Ishikawa (cell line): Measurements from ENCODE around the gene RCAN2.

Source experiments
- CEBPB ChIP-seq: IDR thresholded peaks from 2 replicates; pipeline ENCODE4 v1.6.1; 2012
- CREB1 ChIP-seq: IDR thresholded peaks from 2 replicates; pipeline ENCODE4 v1.6.1; 2012; ENCODE audit warnings: low read depth
- EGR1 ChIP-seq: IDR thresholded peaks from 2 replicates; pipeline ENCODE4 v1.6.1; 2012
- EP300 ChIP-seq: IDR thresholded peaks from 2 replicates; pipeline ENCODE4 v1.6.1; 2012; ENCODE audit warnings: borderline replicate concordance
- FOXM1 ChIP-seq: IDR thresholded peaks from 2 replicates; pipeline ENCODE4 v1.6.1; 2012; ENCODE audit warnings: low read depth, borderline replicate concordance
- NFIC ChIP-seq: IDR thresholded peaks from 2 replicates; pipeline ENCODE4 v1.6.1; 2012
- RAD21 ChIP-seq: IDR thresholded peaks from 2 replicates; pipeline ENCODE4 v1.6.1; 2012; ENCODE audit warnings: low read depth
- TAF1 ChIP-seq: IDR thresholded peaks from 2 replicates; pipeline ENCODE4 v1.6.1; 2012; ENCODE audit warnings: low read depth, mild to moderate bottlenecking
- TCF12 ChIP-seq: IDR thresholded peaks from 2 replicates; pipeline ENCODE4 v1.6.1; 2012; ENCODE audit warnings: low read depth
- TEAD4 ChIP-seq: IDR thresholded peaks from 2 replicates; pipeline ENCODE4 v1.6.1; 2012
- YY1 ChIP-seq: IDR thresholded peaks from 2 replicates; pipeline ENCODE4 v1.6.1; 2012; ENCODE audit warnings: low read depth
- ZBTB7A ChIP-seq: IDR thresholded peaks from 2 replicates; pipeline ENCODE4 v1.6.1; 2012; ENCODE audit warnings: low read depth
- TF ChIP-seq, protein P1 (sequence below): IDR thresholded peaks from 2 replicates; pipeline ENCODE4 v1.6.1; 2012; ENCODE audit warnings: low read depth, mild to moderate bottlenecking
- TF ChIP-seq, protein P2 (sequence below): IDR thresholded peaks from 2 replicates; pipeline ENCODE4 v1.6.1; 2012
- TF ChIP-seq, protein P3 (sequence below): IDR thresholded peaks from 2 replicates; pipeline ENCODE4 v1.6.1; 2012

RCAN2 gene

DNA sequence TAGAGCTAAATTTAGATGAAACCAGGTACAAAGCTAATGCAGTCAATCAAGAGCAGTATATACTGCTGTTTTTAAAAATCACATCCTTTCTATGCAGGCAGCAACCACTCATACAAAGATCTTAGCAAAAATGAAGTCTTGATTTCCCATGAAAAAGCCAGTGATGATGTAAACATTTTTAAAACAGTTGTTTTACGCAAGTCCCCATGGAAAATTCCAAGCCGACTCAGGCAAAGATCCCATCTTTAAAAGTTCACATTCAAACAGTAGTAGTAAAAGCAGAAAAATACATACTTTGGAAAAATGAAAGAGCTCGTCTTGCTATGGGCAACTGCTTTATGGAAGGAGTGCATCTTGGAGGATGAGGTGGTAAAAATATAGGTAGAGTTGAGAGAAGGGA, 84.0 kb downstream of the RCAN2 start:
- TF ChIP-seq EGR1 (no peak), RAD21 (no peak), CREB1 (no peak), TCF12 (no peak), EP300 (no peak), CEBPB (no peak), YY1 (no peak), TAF1 (no peak), NFIC (no peak), FOXM1 (no peak), ZBTB7A (no peak), TEAD4 (no peak)
- TF ChIP-seq, protein P1, sequence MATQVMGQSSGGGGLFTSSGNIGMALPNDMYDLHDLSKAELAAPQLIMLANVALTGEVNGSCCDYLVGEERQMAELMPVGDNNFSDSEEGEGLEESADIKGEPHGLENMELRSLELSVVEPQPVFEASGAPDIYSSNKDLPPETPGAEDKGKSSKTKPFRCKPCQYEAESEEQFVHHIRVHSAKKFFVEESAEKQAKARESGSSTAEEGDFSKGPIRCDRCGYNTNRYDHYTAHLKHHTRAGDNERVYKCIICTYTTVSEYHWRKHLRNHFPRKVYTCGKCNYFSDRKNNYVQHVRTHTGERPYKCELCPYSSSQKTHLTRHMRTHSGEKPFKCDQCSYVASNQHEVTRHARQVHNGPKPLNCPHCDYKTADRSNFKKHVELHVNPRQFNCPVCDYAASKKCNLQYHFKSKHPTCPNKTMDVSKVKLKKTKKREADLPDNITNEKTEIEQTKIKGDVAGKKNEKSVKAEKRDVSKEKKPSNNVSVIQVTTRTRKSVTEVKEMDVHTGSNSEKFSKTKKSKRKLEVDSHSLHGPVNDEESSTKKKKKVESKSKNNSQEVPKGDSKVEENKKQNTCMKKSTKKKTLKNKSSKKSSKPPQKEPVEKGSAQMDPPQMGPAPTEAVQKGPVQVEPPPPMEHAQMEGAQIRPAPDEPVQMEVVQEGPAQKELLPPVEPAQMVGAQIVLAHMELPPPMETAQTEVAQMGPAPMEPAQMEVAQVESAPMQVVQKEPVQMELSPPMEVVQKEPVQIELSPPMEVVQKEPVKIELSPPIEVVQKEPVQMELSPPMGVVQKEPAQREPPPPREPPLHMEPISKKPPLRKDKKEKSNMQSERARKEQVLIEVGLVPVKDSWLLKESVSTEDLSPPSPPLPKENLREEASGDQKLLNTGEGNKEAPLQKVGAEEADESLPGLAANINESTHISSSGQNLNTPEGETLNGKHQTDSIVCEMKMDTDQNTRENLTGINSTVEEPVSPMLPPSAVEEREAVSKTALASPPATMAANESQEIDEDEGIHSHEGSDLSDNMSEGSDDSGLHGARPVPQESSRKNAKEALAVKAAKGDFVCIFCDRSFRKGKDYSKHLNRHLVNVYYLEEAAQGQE = no peak
- TF ChIP-seq, protein P2, sequence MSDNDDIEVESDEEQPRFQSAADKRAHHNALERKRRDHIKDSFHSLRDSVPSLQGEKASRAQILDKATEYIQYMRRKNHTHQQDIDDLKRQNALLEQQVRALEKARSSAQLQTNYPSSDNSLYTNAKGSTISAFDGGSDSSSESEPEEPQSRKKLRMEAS = no peak
- TF ChIP-seq, protein P3, sequence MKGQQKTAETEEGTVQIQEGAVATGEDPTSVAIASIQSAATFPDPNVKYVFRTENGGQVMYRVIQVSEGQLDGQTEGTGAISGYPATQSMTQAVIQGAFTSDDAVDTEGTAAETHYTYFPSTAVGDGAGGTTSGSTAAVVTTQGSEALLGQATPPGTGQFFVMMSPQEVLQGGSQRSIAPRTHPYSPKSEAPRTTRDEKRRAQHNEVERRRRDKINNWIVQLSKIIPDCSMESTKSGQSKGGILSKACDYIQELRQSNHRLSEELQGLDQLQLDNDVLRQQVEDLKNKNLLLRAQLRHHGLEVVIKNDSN = no peak

DNA sequence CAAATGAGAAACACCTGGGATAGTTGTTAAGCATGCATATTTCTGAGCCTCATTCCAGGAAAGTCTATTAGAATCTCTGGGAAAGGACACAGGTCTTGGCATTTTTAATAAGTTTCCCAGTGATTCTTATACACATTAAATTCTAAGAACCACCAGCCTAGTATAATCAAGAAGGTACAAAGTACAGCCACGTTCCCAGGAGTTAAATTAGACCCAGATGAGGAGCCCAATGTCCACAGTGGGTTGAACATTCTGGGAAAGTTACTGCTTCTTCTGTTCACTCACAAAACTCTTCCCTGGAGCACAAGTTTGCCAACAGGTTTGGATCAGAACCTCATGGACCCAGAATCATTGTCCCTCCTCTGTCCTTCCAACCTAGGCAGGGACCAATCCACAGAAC, 90.4 kb downstream of the RCAN2 start:
- no peak for TF ChIP-seq EP300
- TF ChIP-seq RAD21 = no peak
- no peak for TF ChIP-seq YY1
- no peak for TF ChIP-seq EGR1
- TF ChIP-seq TAF1 = no peak

DNA sequence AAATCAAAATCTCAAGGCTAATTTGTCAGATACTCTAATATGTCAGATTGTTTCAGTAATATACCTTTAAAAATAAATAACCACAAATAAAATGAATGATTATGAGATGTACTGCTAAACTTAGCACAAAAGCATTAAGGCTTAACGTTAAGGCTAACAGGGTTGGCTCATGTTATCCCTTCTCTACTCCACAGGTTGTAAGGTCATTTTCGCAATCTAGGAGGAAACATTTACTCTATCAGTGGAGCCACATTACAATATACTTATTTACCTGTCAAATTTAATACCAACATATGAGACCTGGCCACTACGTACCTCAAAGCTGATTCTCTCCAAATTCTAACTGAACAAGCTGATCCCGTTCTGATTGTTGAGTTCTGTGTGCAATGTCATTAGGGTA, 95.7 kb downstream of the RCAN2 start:
- TF ChIP-seq ZBTB7A (no peak), YY1 (no peak), NFIC (no peak), TAF1 (no peak)

DNA sequence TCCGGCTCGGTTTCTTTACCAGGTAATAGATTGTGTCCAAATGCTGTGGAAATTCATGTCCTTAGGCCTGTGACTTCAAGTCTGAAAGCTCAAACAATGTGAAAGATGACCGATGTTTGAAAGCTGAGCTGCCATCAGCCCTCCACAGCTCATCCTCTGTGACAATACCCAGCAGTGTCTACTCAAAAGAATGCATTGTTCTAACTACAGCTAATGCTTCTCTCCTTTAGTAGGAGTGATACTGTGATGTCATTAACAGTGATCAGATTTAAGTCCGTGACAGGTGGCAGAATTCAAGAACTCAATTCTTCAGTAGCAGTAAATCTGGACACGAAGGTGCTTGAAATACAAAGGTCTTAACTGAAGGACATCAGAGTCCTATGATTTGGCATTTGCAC, 97.3 kb downstream of the RCAN2 start:
- TF ChIP-seq, protein P3 = no peak

DNA sequence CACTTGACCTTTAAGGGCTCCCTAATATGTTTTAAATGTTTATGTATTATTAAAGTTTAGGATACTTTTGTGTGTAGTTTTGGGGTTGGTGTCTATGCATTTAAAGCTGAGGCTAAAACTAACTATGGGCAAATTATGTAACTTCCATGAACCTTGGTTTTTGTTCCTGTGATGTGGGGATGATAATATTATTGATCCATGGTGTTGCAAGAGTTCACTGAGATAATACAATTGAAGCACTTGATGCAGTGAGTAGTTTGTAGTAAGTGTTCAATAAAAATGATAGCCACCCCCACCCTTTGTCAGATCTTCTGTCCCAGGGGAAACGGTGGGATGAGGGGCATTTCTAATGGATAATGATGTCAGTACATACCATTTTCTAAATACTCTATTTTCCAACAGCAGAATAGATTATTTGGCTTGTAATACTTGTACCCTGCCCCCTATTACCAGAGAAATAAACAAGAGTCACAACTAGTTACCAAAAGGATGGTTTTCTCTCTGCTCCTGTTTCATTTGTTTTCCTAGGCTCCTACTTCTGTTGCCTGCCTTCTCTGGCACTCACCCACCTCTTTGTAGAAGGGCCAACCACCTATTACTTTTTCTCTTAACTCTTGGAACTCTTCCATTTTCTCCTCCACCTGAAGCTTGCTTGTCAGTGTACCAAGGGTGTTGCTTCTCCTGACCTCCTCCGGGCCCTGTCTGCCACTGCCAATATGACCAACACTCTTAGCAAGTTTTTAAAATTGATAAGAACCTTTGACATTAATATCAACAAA, 97.9 kb downstream of the RCAN2 start:
- TF ChIP-seq RAD21 (no peak), CEBPB (no peak), YY1 (no peak), EP300 (no peak), CREB1 (no peak), FOXM1 (no peak), EGR1 (no peak), ZBTB7A (no peak), NFIC (no peak), TCF12 (no peak)
- TF ChIP-seq, protein P1 = no peak
- TF ChIP-seq, protein P3 = no peak

DNA sequence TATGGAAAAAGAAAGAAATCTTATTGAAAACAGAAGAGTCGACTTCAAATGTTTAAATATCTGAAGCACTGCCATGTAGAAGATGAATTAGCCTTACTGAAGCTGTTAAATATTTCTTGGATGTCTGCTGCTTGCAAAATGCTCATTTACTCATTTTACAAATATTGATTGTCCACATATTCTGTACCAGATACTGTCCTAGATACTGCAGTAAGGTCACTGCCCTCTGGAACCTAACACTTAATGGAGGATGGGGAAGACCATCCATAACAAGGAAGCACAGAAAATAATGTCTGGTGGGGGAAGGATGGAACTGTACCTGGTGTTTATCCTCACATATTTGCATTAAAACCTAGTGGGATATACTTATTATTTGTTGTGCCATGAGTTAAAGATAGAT, 99.0 kb downstream of the RCAN2 start:
- TF ChIP-seq YY1 (no peak), TAF1 (no peak), RAD21 (no peak), EP300 (no peak), CEBPB (no peak), TEAD4 (no peak)
